ENCODE measurements around the gene TBCA.

Gene TBCA

GRCh38 chr5:77645995-77646639, 130.0 kb downstream of the TBCA start:
- Histone ChIP-seq H3K27me3 (ENCODE audit: insufficient read depth, low read depth) (peaks cover 11% of the 10 kb centered on the region), H2AFZ (ENCODE audit: low read depth) (peak overlapping the region; percentile 98), H4K20me1 (ENCODE audit: insufficient read depth) (no peaks in the 10 kb centered on the region), H3K4me2 (peak overlapping the region; percentile 62; the same call in 1 of the 2 replicates), H3K4me3 (IDR thresholded peaks at IDR 0.05; ENCODE audit: insufficient read depth, low read depth, low read length) (no peak overlapping the region), H3K4me1 (ENCODE audit: low read depth, poor library complexity, severe bottlenecking) (no peaks in the 10 kb centered on the region), H3K27ac (no peak overlapping the region), H3K36me3 (ENCODE audit: insufficient read depth) (no peaks in the 10 kb centered on the region), H3K9ac (no peak overlapping the region), H3K79me2 (ENCODE audit: insufficient read depth, low read depth) (no peaks in the 10 kb centered on the region)
- TF ChIP-seq, protein P1, sequence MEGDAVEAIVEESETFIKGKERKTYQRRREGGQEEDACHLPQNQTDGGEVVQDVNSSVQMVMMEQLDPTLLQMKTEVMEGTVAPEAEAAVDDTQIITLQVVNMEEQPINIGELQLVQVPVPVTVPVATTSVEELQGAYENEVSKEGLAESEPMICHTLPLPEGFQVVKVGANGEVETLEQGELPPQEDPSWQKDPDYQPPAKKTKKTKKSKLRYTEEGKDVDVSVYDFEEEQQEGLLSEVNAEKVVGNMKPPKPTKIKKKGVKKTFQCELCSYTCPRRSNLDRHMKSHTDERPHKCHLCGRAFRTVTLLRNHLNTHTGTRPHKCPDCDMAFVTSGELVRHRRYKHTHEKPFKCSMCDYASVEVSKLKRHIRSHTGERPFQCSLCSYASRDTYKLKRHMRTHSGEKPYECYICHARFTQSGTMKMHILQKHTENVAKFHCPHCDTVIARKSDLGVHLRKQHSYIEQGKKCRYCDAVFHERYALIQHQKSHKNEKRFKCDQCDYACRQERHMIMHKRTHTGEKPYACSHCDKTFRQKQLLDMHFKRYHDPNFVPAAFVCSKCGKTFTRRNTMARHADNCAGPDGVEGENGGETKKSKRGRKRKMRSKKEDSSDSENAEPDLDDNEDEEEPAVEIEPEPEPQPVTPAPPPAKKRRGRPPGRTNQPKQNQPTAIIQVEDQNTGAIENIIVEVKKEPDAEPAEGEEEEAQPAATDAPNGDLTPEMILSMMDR (conservative IDR thresholded peaks at IDR 0.05; ENCODE audit: low read depth, low read length): 0 out of 2 replicates have a peak, but pooled peaks have one; percentile 17

- H3K4me3 ChIP-seq (IDR thresholded peaks at IDR 0.05; ENCODE audit: insufficient read depth, low read depth, low read length): no peak overlapping the region
- no peaks in the 10 kb centered on the region for H3K36me3 ChIP-seq (ENCODE audit: insufficient read depth)
- no peaks in the 10 kb centered on the region for H3K4me1 ChIP-seq (ENCODE audit: low read depth, poor library complexity, severe bottlenecking)
- H3K79me2 ChIP-seq (ENCODE audit: insufficient read depth, low read depth): no peaks in the 10 kb centered on the region
- no peak overlapping the region for H3K27ac ChIP-seq
- peak overlapping the region; percentile 98 for H2AFZ ChIP-seq (ENCODE audit: low read depth)
- H3K27me3 ChIP-seq (ENCODE audit: insufficient read depth, low read depth): peaks cover 11% of the 10 kb centered on the region
- TF ChIP-seq, protein P1 (conservative IDR thresholded peaks at IDR 0.05; ENCODE audit: low read depth, low read length): peak; percentile 25; the same call in 1 of the 2 replicates
- H3K9ac ChIP-seq: peak overlapping the region; percentile 35; the same call in 1 of the 2 replicates
- H3K4me2 ChIP-seq: peak overlapping the region; percentile 78
- no peaks in the 10 kb centered on the region for H4K20me1 ChIP-seq (ENCODE audit: insufficient read depth)
Measured at GRCh38 chr5:77645158-77645994, 130.8 kb downstream of the TBCA start.

- TF ChIP-seq, protein P1 (conservative IDR thresholded peaks at IDR 0.05; ENCODE audit: low read depth, low read length): no peak
- Histone ChIP-seq H3K4me3 (IDR thresholded peaks at IDR 0.05; ENCODE audit: insufficient read depth, low read depth, low read length) (no peak overlapping the region), H3K36me3 (ENCODE audit: insufficient read depth) (no peaks in the 10 kb centered on the region), H3K4me2 (peak overlapping the region; percentile 78), H2AFZ (ENCODE audit: low read depth) (peak overlapping the region; percentile 98; the same call in 1 of the 2 replicates), H3K27me3 (ENCODE audit: insufficient read depth, low read depth) (peaks cover 11% of the 10 kb centered on the region), H3K27ac (no peak overlapping the region), H4K20me1 (ENCODE audit: insufficient read depth) (no peaks in the 10 kb centered on the region), H3K79me2 (ENCODE audit: insufficient read depth, low read depth) (no peaks in the 10 kb centered on the region), H3K4me1 (ENCODE audit: low read depth, poor library complexity, severe bottlenecking) (no peaks in the 10 kb centered on the region), H3K9ac (no peak overlapping the region)
Measured at GRCh38 chr5:77644371-77645157, 131.6 kb downstream of the TBCA start.

DNA sequence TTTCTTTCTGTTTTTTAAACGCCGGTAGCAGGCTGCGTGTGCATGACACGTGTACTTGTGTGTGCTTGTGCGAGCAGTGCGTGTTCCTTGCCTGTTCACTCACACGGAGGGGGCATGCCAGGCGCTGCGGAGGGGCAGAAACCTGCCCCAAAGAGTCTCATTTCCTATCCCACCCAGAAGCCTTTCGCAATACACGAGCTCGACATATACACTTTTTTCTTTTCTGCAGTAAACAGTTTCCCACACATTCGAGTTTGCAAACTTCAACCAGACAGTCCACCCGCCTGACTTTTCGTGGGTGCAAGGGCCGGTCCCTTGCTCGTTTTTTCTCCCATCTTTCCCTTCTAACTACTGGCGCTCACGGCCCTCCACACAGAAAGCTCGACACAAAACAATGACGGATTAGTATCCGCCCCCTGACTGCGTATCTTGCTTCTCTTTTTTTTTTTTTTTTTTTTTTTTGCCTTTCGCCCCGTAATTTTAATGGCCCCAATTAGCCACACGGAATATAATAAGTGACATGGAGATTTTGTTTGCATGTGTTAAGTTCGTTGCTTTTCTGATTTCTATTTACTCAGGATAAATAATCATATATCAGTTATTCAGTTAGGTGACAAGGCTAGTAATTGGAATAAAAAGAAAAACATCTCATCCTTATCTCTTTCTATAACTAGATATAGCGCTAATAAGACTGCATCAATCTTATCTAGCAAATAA, 132.3 kb downstream of the TBCA start:
- no peaks in the 10 kb centered on the region for H3K36me3 ChIP-seq (ENCODE audit: insufficient read depth)
- TF ChIP-seq, protein P1 (conservative IDR thresholded peaks at IDR 0.05; ENCODE audit: low read depth, low read length): no peak
- no peak overlapping the region for H3K9ac ChIP-seq
- H3K4me1 ChIP-seq (ENCODE audit: low read depth, poor library complexity, severe bottlenecking): no peaks in the 10 kb centered on the region
- no peaks in the 10 kb centered on the region for H3K79me2 ChIP-seq (ENCODE audit: insufficient read depth, low read depth)
- 0 out of 2 replicates have a peak overlapping the region, but pooled peaks have one; percentile 78 for H3K4me2 ChIP-seq
- no peak overlapping the region; the same call in 1 of the 2 replicates for H2AFZ ChIP-seq (ENCODE audit: low read depth)
- H3K4me3 ChIP-seq (IDR thresholded peaks at IDR 0.05; ENCODE audit: insufficient read depth, low read depth, low read length): no peak overlapping the region
- no peaks in the 10 kb centered on the region for H4K20me1 ChIP-seq (ENCODE audit: insufficient read depth)
- peaks cover 11% of the 10 kb centered on the region for H3K27me3 ChIP-seq (ENCODE audit: insufficient read depth, low read depth)
- H3K27ac ChIP-seq: no peak overlapping the region
